Esophagus (tissue), 2 donors: ENCODE results near the gene DEPDC5. TPM values are rescaled to one million over a fixed set of nuclear protein-coding genes. Genes with fewer than 3 reads are reported as not detected.

Experiments used
- H3K27ac ChIP-seq, 2 donors: one replicate each; pipeline ENCODE4 v1.5.1; 2013; ENCODE audit warnings: low read depth in 2 of 2, mild to moderate bottlenecking in 2 of 2, inconsistent platforms in 1 of 2, low read length in 1 of 2, moderate library complexity in 1 of 2
- H3K27me3 ChIP-seq, 2 donors: one replicate each; pipeline ENCODE4 v1.6.1; 2013; ENCODE audit warnings: low read length in 2 of 2, control low read depth in 1 of 2, mild to moderate bottlenecking in 1 of 2; ENCODE audit not compliant: insufficient read depth in 2 of 2, control insufficient read depth in 1 of 2
- H3K36me3 ChIP-seq, 2 donors: one replicate each; pipeline ENCODE4 v1.6.1; 2013; ENCODE audit warnings: low read length in 1 of 2; ENCODE audit not compliant: control insufficient read depth in 2 of 2, insufficient read depth in 2 of 2
- H3K4me1 ChIP-seq, 2 donors: one replicate each; pipeline ENCODE4 v1.6.1; 2013; ENCODE audit warnings: low read length in 1 of 2; ENCODE audit not compliant: control insufficient read depth in 2 of 2, insufficient read depth in 2 of 2
- H3K4me3 ChIP-seq, 2 donors: one replicate each; pipeline ENCODE4 v1.5.1; 2013; ENCODE audit warnings: low read length in 2 of 2, mild to moderate bottlenecking in 2 of 2, low read depth in 1 of 2, moderate library complexity in 1 of 2
- H3K9me3 ChIP-seq, 2 donors: one replicate each; pipeline ENCODE4 v1.6.1; 2013; ENCODE audit warnings: mild to moderate bottlenecking in 2 of 2, low read depth in 1 of 2, low read length in 1 of 2, moderate library complexity in 1 of 2; ENCODE audit not compliant: control insufficient read depth in 2 of 2, insufficient read depth in 1 of 2
- WGBS, 2 donors: extraction: QIAGEN DNeasy Blood & Tissue Kit; methylation state at CpG; one replicate each; pipeline ENCODE4 v1.1.7; 2013; 5-methylcytosine and 5-hydroxymethylcytosine counted together
- polyA plus RNA-seq, 2 donors: library from polyadenylated mRNA; stranded (reverse); fragments of 200-250 nt; gene quantifications; one replicate each; pipeline ENCODE4 v1.2.3, GENCODE V29; 2013
- donor health status: healthy with polysubstance abuse.
- donor health status: Bipolar disorder and iron deficiency.

DEPDC5 gene
- polyA plus RNA-seq, 2 donors, result 6.5 to 10.8 TPM

DNA sequence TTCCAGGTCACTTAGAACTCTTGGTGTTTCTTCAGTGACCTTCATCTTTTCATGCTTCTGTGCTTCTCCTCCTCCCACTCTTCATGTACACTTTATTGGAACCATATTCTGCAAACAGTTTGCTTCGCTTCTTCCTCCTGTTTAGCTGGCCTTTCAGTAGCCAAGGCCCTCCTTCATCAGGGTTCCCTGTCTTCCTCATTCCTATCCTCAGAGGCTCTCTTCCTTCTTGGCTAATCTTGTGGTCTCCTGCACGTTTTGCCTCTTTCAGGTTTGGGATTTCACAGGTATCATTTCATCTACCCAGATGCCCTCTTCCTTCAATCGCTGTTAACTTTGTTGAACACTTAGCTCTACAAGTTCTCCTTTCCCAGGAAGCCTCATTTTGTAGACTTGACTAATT, 66.8 kb downstream of the DEPDC5 start:
- Histone ChIP-seq H3K27me3 (no peaks in the 10 kb centered on the region), H3K36me3 (peaks cover 21 to 39% of the 10 kb centered on the region in 2 donors), H3K4me1 (no peaks in the 10 kb centered on the region), H3K27ac (no peak overlapping the region), H3K4me3 (no peak overlapping the region), H3K9me3 (no peaks in the 10 kb centered on the region)
- 79 to 87% methylated on average over 3 of the region's 3 CpGs for WGBS, 2 donors

- H3K27ac ChIP-seq, result no peak overlapping the region
- peaks cover 18 to 40% of the 10 kb centered on the region in 2 donors for H3K36me3 ChIP-seq
- 60 to 73% methylated on average over 1 of the region's 1 CpG for WGBS, 2 donors
- H3K4me1 ChIP-seq, result no peaks in the 10 kb centered on the region
- no peak overlapping the region for H3K4me3 ChIP-seq
- H3K27me3 ChIP-seq, result no peaks in the 10 kb centered on the region
- H3K9me3 ChIP-seq, result no peaks in the 10 kb centered on the region
These were observed 67.8 kb downstream of the DEPDC5 start for GRCh38 chr22:31821572-31821971.

- Histone ChIP-seq H3K27ac (no peak overlapping the region), H3K4me1 (no peaks in the 10 kb centered on the region), H3K27me3 (no peaks in the 10 kb centered on the region), H3K4me3 (no peak overlapping the region), H3K36me3 (peaks cover 18 to 36% of the 10 kb centered on the region in 2 donors), H3K9me3 (no peaks in the 10 kb centered on the region)
- 82 to 95% methylated on average over 4 of the region's 4 CpGs for WGBS, 2 donors
These were observed 68.7 kb downstream of the DEPDC5 start for GRCh38 chr22:31822523-31822922.

GRCh38 chr22:31825513-31825912, 71.7 kb downstream of the DEPDC5 start:
- H3K4me1 ChIP-seq, result no peaks in the 10 kb centered on the region
- WGBS, 2 donors, result 80 to 83% methylated on average over 2 of the region's 2 CpGs
- H3K36me3 ChIP-seq, result peaks cover 10 to 34% of the 10 kb centered on the region in 2 donors
- H3K27me3 ChIP-seq, result no peaks in the 10 kb centered on the region
- H3K27ac ChIP-seq, result no peak overlapping the region
- H3K9me3 ChIP-seq, result no peaks in the 10 kb centered on the region
- no peak overlapping the region for H3K4me3 ChIP-seq

DNA sequence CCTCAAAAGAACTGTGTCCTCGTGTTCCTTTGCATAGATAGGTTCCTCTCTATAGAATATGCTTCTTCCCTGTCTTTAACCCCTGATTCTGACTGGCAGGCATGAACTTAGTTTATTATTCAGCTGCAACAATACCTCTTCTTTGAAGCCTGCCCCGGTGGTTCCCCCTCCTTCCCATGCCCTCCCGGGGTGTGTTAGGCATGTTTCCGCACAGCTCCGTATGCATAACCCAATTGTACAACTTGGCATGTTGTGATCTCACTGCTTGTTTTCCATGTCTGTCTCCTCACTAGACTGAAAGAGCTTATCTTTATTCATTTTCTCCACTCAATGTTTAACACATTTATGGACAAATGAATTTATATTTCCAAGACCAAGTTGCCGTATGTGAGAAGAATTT, 72.6 kb downstream of the DEPDC5 start:
- Histone ChIP-seq H3K4me1 (no peaks in the 10 kb centered on the region), H3K9me3 (no peaks in the 10 kb centered on the region), H3K27me3 (no peaks in the 10 kb centered on the region), H3K27ac (no peak overlapping the region), H3K36me3 (peaks cover 5 to 26% of the 10 kb centered on the region in 2 donors), H3K4me3 (no peak overlapping the region)
- WGBS, 2 donors, result 46 to 57% methylated on average over 6 of the region's 6 CpGs

DNA sequence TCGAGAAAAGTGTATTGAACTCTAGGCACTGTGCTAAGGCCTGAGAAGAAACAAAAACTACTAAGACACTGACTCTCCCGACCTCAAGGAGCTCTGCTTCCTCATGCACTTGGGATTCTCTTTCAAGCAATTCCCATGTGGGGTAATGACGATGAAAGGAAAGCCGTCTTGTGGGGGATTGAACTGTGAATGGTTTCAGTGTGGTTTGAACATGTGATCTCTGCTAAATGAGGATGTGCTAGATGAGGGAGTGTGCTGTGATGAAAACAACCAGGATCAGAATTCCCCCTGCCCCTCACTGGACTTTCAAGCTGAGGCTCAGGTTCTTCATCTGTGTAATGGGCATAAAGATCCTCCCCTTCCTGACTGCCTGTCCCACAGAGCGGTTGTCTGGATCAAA, 74.9 kb downstream of the DEPDC5 start:
- no peaks in the 10 kb centered on the region for H3K27me3 ChIP-seq
- H3K9me3 ChIP-seq, result no peaks in the 10 kb centered on the region
- H3K27ac ChIP-seq, result no peak overlapping the region
- H3K36me3 ChIP-seq, result peaks cover 0 to 13% of the 10 kb centered on the region in 2 donors
- 88 to 91% methylated on average over 5 of the region's 5 CpGs for WGBS, 2 donors
- H3K4me3 ChIP-seq, result no peak overlapping the region
- no peaks in the 10 kb centered on the region for H3K4me1 ChIP-seq

GRCh38 chr22:31829505-31829904, 75.7 kb downstream of the DEPDC5 start:
- Histone ChIP-seq H3K9me3 (no peaks in the 10 kb centered on the region), H3K27me3 (no peaks in the 10 kb centered on the region), H3K27ac (peak overlapping the region in 1 of 2 donors; percentile 78), H3K4me3 (no peak overlapping the region), H3K36me3 (peaks cover 3 to 13% of the 10 kb centered on the region in 2 donors), H3K4me1 (no peaks in the 10 kb centered on the region)
- WGBS, 2 donors, result 24 to 39% methylated on average over 1 of the region's 1 CpG

GRCh38 chr22:31830721-31831070, 76.9 kb downstream of the DEPDC5 start:
- H3K36me3 ChIP-seq, result peaks cover 3 to 8% of the 10 kb centered on the region in 2 donors
- H3K27me3 ChIP-seq, result no peaks in the 10 kb centered on the region
- H3K4me3 ChIP-seq, result no peak overlapping the region
- H3K4me1 ChIP-seq, result no peaks in the 10 kb centered on the region
- no peaks in the 10 kb centered on the region for H3K9me3 ChIP-seq
- WGBS, 2 donors, result 31 to 44% methylated on average over 1 of the region's 1 CpG
- no peak overlapping the region for H3K27ac ChIP-seq

DNA sequence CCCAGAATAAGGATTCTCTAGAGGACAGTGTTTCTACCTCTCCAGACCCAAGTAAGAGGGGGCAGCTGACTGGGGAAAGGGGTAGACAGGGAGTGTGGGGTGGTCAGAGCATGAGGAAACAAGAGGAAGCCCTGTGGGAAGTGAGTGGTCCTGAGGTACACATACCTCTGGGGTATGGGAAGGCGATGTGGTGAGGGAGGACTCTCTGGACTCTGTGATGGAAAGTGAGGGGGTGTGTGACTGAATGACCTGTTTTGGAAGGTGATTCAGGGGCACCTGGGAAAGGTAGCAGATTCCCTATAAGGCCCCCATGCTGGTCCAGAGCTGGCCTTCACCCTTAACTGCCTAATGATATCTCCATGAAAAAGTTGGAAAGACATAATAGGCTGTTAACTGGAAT, 80.1 kb downstream of the DEPDC5 start:
- H3K9me3 ChIP-seq, result no peaks in the 10 kb centered on the region
- H3K27ac ChIP-seq, result no peak overlapping the region
- no peak overlapping the region for H3K4me3 ChIP-seq
- peaks cover 8% of the 10 kb centered on the region in 2 donors for H3K36me3 ChIP-seq
- 98 to 100% methylated on average over 1 of the region's 1 CpG for WGBS, 2 donors
- H3K27me3 ChIP-seq, result no peaks in the 10 kb centered on the region
- no peaks in the 10 kb centered on the region for H3K4me1 ChIP-seq

DNA sequence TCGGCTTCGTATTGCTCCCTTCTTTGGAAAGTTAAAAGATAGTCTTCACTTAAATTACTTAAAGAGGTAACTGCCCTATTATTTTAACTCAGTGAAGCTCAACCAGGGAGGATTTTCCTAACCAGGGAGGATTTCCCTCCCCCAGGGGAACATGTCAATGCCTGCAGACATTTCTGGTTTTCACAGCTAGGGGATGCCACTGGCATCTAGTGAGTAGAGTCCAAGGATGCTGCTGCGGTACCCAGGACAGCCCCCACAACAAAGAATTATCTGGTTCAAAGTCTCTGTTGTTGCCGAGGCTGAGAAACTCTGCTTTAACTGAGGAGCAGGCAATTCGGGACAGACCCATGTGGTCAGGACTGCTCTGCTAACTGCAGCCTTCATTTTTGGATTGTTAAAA, 82.2 kb downstream of the DEPDC5 start:
- WGBS, 2 donors, result 83 to 85% methylated on average over 5 of the region's 5 CpGs
- peaks cover 8% of the 10 kb centered on the region in 2 donors for H3K36me3 ChIP-seq

More for the DNA sequence above, 82.2 kb downstream of the DEPDC5 start:
- no peaks in the 10 kb centered on the region for H3K9me3 ChIP-seq
- H3K27ac ChIP-seq, result no peak overlapping the region
- H3K4me1 ChIP-seq, result no peaks in the 10 kb centered on the region
- no peak overlapping the region for H3K4me3 ChIP-seq
- H3K27me3 ChIP-seq, result no peaks in the 10 kb centered on the region
